ENCODE results near the gene HOXA4.

DNA sequence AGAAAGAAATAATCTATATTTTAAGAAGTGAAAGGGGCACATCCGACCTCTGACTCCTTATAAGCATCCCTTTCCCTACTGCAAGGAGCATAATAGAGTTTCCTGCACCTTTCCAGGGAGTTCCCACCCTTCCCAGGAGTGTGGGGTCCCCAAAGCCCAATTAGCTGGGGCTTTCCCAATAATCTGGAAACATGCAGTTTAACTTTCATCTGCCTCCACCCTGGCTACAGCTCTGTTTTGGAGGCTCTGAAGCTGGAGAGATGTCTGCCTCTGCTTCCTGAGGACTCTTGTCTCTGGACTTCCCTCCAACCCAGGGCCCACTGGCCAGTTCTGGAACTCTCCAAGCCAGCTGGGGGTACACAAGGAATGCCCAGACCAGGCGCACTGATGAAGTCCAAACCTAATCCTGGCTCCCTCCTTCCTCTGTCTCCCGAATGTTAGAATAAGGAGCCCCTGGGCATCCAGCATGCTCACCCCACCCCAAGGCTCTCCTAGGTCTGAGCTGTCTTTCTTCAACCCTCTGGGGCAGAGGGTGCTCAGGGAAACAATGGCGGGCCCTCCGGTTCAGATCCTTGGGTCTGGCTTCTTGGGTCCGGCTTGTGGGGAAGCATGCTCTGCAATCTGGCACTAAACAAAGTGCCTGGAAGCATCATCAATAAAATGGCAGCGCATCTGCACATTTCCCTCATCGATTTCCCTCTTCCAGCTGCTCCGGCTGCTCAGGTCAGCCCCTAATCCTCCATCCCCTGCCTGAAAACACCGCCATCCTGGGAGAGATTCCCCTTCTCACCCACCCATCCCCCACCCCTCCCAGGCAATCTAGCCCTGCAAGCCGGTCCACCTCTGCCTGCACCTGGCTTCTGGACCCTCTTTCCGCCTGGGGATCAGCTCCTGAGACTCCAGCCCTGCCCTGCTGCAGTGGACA is 13.3 kb downstream of the HOXA4 start:
- TF ChIP-seq POLR2A (IDR thresholded peaks at IDR 0.05) (no peak), POLR2AphosphoS5 (IDR thresholded peaks at IDR 0.05) (no peak)
- TF ChIP-seq, protein P1, sequence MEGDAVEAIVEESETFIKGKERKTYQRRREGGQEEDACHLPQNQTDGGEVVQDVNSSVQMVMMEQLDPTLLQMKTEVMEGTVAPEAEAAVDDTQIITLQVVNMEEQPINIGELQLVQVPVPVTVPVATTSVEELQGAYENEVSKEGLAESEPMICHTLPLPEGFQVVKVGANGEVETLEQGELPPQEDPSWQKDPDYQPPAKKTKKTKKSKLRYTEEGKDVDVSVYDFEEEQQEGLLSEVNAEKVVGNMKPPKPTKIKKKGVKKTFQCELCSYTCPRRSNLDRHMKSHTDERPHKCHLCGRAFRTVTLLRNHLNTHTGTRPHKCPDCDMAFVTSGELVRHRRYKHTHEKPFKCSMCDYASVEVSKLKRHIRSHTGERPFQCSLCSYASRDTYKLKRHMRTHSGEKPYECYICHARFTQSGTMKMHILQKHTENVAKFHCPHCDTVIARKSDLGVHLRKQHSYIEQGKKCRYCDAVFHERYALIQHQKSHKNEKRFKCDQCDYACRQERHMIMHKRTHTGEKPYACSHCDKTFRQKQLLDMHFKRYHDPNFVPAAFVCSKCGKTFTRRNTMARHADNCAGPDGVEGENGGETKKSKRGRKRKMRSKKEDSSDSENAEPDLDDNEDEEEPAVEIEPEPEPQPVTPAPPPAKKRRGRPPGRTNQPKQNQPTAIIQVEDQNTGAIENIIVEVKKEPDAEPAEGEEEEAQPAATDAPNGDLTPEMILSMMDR (IDR thresholded peaks at IDR 0.05) = no peak
